ENCODE results near the gene FADD. TPM values are rescaled to one million over a fixed set of nuclear protein-coding genes. Genes with fewer than 3 reads are reported as not detected.

The FADD gene
- total RNA-seq, 4 donors from 2014 or later: 20.9 to 26.5 (median 23.5) TPM

GRCh38 chr11:70229737-70230136, 26.6 kb downstream of the FADD start:
- WGBS, 2 donors: 82 to 88% methylated on average over 7 to 9 of the region's 10 CpGs
- Histone ChIP-seq H3K36me3 (no peaks in the 10 kb centered on the region), H3K4me3 (no peak overlapping the region), H3K27me3 (no peaks in the 10 kb centered on the region), H3K27ac (no peak overlapping the region), H3K9me3 (no peaks in the 10 kb centered on the region), H3K4me1 (no peaks in the 10 kb centered on the region)
- DNase-seq: no peak
- TF ChIP-seq CTCF (IDR thresholded peaks at IDR 0.05): no peak
- no peak for TF ChIP-seq POLR2A (IDR thresholded peaks at IDR 0.05)
- intact Hi-C loops (cut with DNase I): no loop called here

- Histone ChIP-seq H3K4me1 (no peaks in the 10 kb centered on the region), H3K27ac (no peak overlapping the region), H3K27me3 (no peaks in the 10 kb centered on the region), H3K9me3 (no peaks in the 10 kb centered on the region), H3K36me3 (no peaks in the 10 kb centered on the region), H3K4me3 (no peak overlapping the region)
- intact Hi-C loops (cut with DNase I): no loop called here
- WGBS, 2 donors: 79 to 83% methylated on average over 8 of the region's 8 CpGs
- no peak for DNase-seq
- TF ChIP-seq POLR2A (IDR thresholded peaks at IDR 0.05) (no peak), CTCF (IDR thresholded peaks at IDR 0.05) (no peak)
Measured at GRCh38 chr11:70230151-70230839, 27.2 kb downstream of the FADD start.

DNA sequence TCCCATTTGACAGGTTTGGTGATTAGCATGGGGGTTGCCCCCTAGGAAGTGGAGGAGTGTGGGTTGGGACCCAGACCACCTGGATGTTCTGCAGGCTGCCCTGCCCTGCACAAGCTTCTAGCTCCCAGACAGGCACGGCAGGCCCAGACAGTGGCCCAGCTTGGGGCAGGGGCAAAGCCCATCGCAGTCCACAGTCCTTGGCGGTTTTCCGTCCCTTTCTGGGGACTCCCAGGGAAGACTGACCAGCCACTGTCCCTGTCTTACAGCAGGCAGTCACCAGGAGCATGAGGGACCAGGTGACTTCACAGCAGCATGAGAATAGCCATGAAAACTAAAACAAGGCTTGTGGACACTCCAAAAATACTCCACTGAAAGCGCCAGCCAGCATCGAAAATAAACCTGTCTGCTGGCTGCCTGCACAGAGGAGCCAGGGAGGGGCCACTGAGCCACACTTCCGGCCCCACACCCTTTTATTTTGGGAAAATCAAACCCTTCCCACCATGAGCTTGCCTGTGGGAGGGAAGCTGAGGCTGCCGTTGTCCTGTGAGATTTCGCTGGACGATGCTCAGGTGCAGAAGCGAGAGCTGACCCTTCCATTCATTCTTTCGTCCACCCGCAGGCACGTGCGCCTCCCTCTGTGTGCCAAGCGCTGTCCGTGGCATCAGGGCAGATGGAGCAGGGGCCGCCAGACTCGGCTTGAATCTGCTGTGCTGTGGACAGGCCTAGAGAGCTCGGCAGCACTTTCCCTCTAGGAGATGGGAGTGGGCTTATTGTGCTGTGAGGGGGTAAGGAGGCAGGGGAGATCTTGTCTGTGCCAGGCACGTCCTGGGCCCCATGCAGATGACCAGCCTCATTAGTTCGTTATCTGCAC, 28.0 kb downstream of the FADD start:
- Histone ChIP-seq H3K9me3 (no peaks in the 10 kb centered on the region), H3K4me1 (no peaks in the 10 kb centered on the region), H3K4me3 (no peak overlapping the region), H3K27me3 (no peaks in the 10 kb centered on the region), H3K36me3 (no peaks in the 10 kb centered on the region), H3K27ac (no peak overlapping the region)
- TF ChIP-seq CTCF (IDR thresholded peaks at IDR 0.05) (no peak), POLR2A (IDR thresholded peaks at IDR 0.05) (no peak)
- no peak for DNase-seq
- WGBS, 2 donors: 72 to 79% methylated on average over 10 to 20 of the region's 22 CpGs
- intact Hi-C loops (cut with DNase I): no loop called here

DNA sequence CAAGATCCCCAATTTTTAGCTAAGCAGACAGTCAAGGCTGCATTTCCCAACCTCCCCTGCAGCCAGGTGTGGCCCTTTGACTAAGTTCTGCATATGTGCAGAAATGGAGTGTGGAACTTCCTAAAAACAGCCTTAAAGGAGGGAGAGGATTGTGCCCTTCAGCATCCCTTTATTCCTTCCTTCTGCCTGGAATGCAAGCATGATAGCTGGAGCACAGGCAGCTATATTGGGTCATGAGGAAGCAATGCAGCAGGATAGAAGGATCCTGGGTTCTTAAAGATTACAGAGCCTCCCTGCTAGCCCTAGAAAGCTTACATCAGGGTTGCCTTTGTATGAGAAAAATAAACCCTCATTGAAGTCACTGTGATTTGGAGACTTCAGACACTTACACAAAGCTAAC, 29.9 kb downstream of the FADD start:
- no peaks in the 10 kb centered on the region for H3K27me3 ChIP-seq
- H3K36me3 ChIP-seq: no peaks in the 10 kb centered on the region
- H3K9me3 ChIP-seq: no peaks in the 10 kb centered on the region
- peak overlapping the region in 1 of 4 donors; percentile 9 for H3K27ac ChIP-seq
- DNase-seq: no peak
- no peak overlapping the region for H3K4me3 ChIP-seq
- intact Hi-C loops (cut with DNase I): no loop called here
- no peaks in the 10 kb centered on the region for H3K4me1 ChIP-seq
- no peak for TF ChIP-seq POLR2A (IDR thresholded peaks at IDR 0.05)
- TF ChIP-seq CTCF (IDR thresholded peaks at IDR 0.05): no peak

DNA sequence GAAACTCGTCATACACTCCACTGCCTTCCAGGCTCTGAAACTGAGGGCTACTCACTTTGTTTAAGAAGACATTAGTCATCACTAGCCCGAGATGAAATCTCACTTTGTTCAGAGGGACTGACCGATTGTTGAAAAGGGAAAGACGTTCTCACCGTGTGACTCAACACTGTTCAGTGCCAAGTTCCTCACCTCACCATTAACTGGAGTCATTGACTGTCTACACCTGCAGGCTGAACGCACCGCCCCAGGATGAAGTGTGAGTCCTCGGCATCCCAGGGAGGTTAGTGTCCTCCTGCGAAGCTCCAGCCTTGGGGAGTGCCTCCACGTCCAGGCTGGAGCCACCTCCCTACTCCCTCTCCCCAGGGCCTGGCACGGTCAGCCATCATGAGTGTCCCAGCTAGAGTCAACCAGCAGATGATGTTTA, 30.4 kb downstream of the FADD start:
- no peaks in the 10 kb centered on the region for H3K36me3 ChIP-seq
- no peak for DNase-seq
- TF ChIP-seq CTCF (IDR thresholded peaks at IDR 0.05): no peak
- no peak for TF ChIP-seq POLR2A (IDR thresholded peaks at IDR 0.05)
- WGBS, 2 donors: 30 to 33% methylated on average over 7 to 10 of the region's 11 CpGs
- intact Hi-C loops (cut with DNase I): no loop called here
- H3K4me3 ChIP-seq: no peak overlapping the region
- no peaks in the 10 kb centered on the region for H3K4me1 ChIP-seq
- no peaks in the 10 kb centered on the region for H3K27me3 ChIP-seq
- H3K9me3 ChIP-seq: no peaks in the 10 kb centered on the region
- H3K27ac ChIP-seq: no peak overlapping the region

Measured in esophagus squamous epithelium (tissue), 5 donors.